Tibial nerve (tissue), 4 donors: ENCODE measurements around the gene ULK3.

Source experiments
- EP300 ChIP-seq, 2 donors: sonication (generic); formaldehyde crosslinking; IDR thresholded peaks; one replicate each; pipeline ENCODE4 v1.6.1; 2017; ENCODE audit warnings: antibody characterized with exemption in 2 of 2, mild to moderate bottlenecking in 1 of 2
- POLR2A ChIP-seq, 2 donors: fragments of 450-650 bp; IDR thresholded peaks; one replicate each; pipeline ENCODE4 v1.6.1; 2017; ENCODE audit warnings: antibody characterized with exemption in 2 of 2, mild to moderate bottlenecking in 2 of 2, moderate library complexity in 2 of 2
- TF ChIP-seq, protein P1 (sequence below), 5 experiments: fragments of 200-600 bp in 3 of 5; fragments of 450-650 bp in 2 of 5; sonication (generic) in 3 of 5; IDR thresholded peaks; one replicate each; pipeline ENCODE4 v1.5.1; 2016 to 2019; ENCODE audit warnings: antibody characterized with exemption in 5 of 5, mild to moderate bottlenecking in 3 of 5, moderate library complexity in 2 of 5

DNA sequence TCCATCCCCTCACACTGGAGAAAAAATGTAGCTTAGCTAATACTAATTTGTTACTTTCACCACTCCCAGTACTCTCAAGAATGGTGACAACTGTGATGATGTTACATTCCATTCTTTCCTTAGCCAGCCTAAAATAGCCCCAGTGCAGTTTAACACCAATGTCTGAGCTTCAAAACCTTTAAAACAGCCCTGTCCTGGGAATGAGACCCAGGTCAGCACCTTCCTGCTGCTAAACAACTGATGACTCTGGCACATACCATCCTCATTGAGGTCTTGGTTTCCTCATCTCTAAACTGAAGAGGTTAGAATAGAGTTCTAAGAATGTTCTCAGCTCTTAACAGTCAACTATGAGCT is 26.4 kb upstream of the ULK3 start:
- TF ChIP-seq, protein P1, sequence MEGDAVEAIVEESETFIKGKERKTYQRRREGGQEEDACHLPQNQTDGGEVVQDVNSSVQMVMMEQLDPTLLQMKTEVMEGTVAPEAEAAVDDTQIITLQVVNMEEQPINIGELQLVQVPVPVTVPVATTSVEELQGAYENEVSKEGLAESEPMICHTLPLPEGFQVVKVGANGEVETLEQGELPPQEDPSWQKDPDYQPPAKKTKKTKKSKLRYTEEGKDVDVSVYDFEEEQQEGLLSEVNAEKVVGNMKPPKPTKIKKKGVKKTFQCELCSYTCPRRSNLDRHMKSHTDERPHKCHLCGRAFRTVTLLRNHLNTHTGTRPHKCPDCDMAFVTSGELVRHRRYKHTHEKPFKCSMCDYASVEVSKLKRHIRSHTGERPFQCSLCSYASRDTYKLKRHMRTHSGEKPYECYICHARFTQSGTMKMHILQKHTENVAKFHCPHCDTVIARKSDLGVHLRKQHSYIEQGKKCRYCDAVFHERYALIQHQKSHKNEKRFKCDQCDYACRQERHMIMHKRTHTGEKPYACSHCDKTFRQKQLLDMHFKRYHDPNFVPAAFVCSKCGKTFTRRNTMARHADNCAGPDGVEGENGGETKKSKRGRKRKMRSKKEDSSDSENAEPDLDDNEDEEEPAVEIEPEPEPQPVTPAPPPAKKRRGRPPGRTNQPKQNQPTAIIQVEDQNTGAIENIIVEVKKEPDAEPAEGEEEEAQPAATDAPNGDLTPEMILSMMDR (IDR thresholded peaks at IDR 0.05): no peak
- TF ChIP-seq POLR2A (IDR thresholded peaks at IDR 0.05) (no peak), EP300 (IDR thresholded peaks at IDR 0.05) (no peak)
